Middle frontal gyrus (tissue), 1 donor: ENCODE data around the gene SLC25A27.

Experiments used
- DNase-seq: peaks from one replicate; pipeline ENCODE4 v3.0.0-alpha.2; 2015; ENCODE audit warnings: low spot score; ENCODE audit errors: extremely low spot score

Gene SLC25A27

GRCh38 chr6:46648869-46649492 lies 3.8 kb upstream of the SLC25A27 start:
- DNase-seq, result no peak

DNA sequence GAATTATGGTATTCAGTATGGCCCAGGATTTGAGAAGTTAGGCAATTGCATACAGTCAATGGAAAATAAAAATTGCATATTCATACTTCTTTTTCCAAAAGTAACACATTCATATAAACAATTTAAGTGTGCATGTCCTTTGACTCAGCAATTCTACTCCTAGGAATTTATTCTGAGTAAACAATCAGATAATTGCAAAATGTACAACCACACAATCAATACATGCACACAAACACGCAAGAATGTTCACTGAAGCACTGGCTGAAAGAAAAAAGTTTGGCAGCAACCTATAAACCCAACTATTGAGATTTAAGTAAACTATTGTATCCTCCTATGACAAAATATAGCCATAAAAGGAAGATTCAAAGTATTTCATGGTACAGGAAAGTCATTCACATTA lies 1.8 kb upstream of the SLC25A27 start:
- no peak for DNase-seq

- no peak for DNase-seq
Measured at GRCh38 chr6:46651816-46652215, 959 bp upstream of the SLC25A27 start.

DNA sequence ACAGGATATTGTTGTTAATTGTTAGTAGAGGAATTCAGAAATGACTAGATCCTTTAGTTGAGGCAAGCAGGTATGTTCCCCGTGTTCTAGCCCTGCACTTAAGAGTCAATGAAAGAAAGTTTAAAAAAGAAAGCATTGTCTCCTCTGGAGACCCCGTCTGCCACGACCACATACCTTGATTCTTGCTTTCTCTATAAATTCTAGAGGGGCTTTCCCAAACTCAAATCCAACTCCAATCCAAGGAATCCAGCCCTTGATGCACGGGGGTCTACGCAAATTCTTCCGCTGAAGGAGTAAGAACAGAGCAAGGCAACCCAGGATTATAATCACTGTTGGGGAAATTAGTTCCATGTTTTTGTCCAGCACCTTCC lies 558 bp upstream of the SLC25A27 start:
- DNase-seq, result no peak

DNA sequence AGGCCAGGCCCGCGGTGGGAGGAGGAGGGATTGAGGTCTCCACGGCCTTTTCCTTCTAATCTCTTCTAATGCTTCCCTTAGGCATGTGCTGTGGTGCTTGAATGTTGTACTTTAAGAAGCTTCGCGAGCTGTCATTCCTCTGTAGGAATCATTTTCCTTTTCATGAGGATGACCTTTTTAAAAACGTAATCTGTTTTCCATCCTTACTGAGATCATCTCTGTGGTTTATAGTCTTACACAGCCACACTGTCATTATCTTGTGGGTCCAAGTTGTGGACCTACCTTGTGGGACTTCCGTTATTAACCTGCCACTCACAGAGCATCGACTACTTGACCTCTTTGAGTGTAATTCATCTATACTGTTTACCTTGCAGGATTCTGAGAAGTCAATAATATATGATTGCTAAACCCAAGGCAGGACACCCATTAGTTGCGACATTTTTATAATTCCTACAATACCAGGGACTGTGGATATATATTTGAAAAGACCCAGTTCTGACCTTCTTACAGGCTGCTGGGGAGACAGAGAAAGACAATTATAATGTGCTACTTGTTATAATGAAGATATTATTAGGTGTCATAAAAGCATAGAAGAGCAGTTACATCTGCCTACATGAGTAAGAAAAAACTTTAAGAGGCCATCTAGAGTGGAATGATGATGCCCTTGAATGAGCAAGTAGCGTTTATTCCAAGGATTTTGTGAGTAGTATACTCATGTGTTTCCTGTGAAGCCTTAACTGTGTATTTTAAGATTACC lies 842 bp downstream of the SLC25A27 start:
- DNase-seq, result no peak

GRCh38 chr6:46655803-46656202 lies 3.0 kb downstream of the SLC25A27 start:
- DNase-seq, result no peak

DNA sequence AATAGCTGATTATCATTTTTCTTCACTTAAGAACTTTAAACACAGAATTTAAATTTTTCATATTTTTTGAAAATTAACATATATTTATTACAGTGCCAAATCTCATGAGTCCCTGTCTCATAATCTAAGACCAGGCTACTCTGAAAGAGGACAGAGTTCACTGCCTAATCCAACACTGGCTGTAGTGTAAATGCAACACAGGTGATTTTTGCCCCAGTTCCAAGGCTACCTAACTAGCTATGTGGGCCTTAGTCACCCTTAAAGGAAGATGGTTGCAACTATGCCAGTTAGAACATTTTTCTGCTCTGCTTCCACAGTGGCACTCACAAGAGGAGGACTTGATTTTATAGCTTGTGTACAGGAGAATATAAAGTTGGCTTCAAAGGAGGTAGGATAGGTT lies 4.9 kb downstream of the SLC25A27 start:
- DNase-seq, result no peak

DNA sequence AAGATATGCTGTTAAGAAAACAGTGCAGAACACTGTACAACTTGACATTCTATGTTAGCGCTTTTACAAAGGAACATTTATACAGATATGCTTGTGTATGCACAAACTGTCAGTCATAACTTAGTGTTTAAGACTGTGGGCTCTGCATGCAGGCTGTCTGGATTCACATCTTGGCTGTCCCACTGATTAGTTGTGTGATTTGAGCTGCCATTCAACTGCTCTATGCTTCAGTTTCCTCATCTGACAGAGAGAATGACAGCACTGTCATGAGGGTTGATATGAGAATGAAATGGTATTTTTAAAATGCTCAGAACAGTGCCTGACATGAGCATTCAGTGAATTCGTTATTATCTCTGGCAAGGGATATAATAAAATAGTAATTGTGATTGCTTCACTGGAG lies 8.7 kb downstream of the SLC25A27 start:
- no peak for DNase-seq

- DNase-seq, result no peak
Measured at GRCh38 chr6:46667377-46667776, 14.6 kb downstream of the SLC25A27 start.

DNA sequence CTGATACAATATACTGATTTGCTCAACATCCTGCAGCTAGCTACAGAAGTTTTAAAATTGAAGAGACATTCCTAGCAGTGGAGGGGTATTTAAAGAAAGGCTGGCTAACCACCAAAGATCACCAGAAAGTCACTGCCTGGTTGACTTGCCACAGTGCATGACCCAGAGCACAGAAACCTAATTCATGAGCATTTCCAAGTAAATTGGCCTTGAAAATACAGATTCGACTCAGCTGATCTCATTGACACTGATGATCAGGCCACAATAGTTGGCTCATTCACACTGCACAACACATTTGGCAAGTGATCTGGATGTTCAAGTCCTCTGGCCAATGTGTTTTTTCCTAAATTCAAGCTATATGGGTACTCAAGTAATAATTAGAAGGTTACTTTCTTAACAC lies 21.6 kb downstream of the SLC25A27 start:
- DNase-seq, result no peak

- DNase-seq, result no peak
Measured at GRCh38 chr6:46676604-46677313, 24.0 kb downstream of the SLC25A27 start.

GRCh38 chr6:46677314-46677654 lies 24.5 kb downstream of the SLC25A27 start:
- DNase-seq, result no peak

DNA sequence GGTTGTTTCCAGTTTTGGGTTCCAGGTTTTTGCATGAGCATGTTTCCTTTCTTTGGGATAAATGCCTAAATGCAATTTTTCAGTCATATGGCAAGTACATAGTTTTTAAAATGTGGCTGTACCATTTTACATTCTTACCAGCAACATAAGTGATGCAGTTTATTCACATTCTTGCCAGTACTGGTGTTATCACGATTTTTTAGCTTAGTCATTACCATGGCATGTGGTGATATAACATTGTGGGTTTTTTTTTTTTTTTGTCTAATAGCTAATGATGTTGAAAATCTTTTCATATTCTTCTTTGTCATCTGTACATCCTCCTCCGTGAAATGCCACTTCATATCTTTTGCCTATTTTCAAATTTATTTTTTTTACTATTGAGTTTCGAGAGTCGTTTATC lies 32.0 kb downstream of the SLC25A27 start:
- DNase-seq, result no peak

- no peak for DNase-seq
Measured at GRCh38 chr6:46687619-46688097, 34.9 kb downstream of the SLC25A27 start, which contains the start of gene TDRD6. TSS of gene TDRD6 (plus strand) at chr6:46687885. CDS start at chr6:46688129, 244 bp downstream.

DNA sequence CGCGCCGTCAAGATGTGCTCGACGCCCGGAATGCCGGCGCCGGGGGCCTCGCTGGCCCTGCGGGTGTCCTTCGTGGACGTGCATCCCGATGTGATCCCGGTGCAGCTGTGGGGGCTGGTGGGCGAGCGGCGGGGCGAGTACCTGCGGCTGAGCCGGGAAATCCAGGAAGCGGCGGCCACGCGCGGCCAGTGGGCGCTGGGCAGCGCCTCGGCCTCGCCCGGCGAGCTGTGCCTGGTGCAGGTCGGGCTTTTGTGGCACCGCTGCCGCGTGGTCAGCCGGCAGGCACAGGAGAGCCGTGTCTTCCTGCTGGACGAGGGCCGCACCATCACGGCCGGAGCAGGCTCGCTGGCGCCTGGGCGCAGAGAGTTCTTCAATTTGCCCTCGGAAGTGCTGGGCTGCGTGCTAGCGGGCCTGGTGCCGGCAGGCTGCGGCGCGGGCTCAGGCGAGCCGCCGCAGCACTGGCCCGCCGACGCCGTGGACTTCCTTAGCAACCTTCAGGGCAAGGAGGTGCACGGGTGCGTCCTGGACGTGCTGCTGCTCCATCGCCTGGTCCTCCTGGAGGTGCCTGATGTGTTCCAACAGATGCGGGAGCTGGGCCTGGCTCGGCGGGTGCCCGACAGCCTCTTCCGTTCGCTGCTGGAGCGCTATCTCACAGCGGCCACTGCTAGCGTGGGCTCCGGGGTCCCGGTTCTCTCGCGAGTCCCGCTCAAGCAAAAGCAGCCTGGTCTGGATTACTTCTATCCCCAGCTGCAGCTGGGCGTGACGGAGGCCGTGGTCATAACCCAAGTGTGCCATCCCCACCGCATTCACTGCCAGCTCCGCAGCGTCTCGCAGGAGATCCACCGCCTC lies 35.6 kb downstream of the SLC25A27 start:
- no peak for DNase-seq

DNA sequence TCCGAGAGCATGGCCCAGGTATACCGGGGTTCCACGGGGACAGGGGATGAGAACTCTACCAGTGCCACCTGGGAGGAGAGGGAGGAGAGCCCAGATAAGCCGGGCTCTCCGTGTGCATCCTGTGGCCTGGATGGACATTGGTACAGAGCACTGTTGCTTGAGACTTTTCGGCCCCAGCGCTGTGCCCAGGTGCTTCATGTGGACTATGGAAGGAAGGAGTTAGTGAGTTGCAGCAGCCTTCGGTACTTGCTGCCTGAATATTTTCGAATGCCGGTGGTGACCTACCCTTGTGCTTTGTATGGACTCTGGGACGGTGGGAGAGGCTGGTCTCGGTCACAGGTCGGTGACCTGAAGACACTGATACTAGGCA lies 36.2 kb downstream of the SLC25A27 start:
- no peak for DNase-seq

- DNase-seq, result no peak
Measured at GRCh38 chr6:46689657-46690056, 36.9 kb downstream of the SLC25A27 start.

- no peak for DNase-seq
Measured at GRCh38 chr6:46690141-46690755, 37.5 kb downstream of the SLC25A27 start.

DNA sequence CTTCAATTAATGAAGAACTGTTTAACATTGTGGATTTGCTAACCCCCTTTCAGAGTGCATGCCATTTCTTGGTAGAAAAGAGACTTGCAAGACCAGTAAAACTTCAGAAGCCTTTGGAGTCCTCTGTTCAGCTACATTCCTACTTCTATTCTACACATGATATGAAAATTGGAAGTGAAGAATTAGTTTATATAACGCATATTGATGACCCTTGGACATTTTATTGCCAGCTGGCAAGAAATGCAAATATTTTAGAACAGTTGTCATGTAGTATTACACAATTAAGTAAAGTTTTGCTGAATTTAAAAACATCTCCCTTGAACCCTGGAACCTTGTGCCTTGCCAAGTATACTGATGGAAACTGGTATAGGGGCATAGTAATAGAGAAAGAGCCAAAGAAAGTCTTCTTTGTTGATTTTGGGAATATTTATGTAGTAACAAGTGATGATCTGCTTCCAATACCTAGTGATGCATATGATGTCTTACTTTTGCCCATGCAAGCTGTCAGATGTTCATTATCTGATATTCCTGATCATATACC lies 38.2 kb downstream of the SLC25A27 start:
- DNase-seq, result no peak

DNA sequence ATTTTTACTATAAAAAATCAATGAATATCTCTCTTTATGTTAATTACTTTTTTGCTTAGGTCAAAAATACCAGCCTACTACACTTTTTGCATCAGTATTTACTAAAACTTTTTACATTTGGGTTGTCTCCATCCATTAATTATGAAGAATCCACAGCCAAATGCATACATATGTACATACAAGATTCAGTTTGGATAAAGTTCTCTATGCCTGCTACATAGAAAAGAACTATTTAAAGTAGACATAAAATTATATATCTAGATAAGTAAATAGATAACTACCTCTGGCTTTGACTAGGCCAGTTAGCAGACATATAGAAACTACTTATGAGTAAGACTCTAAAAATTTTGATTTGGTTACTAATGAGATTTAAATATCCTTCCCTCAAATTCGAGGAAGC lies 47.2 kb downstream of the SLC25A27 start:
- DNase-seq, result no peak

- no peak for DNase-seq
Measured at GRCh38 chr6:46704562-46704961, 51.8 kb downstream of the SLC25A27 start.
